K562 (cell line): Measurements from ENCODE around the gene ATP6V1G2.

Experiments used
- AFF1 ChIP-seq, 2 experiments: fragments of 450-650 bp; IDR thresholded peaks; 2 replicates each; pipeline ENCODE4 v1.6.1; 2018; ENCODE audit warnings: mild to moderate bottlenecking in 2 of 2, low read depth in 1 of 2; ENCODE audit not compliant: partially characterized antibody in 2 of 2
- CTCF ChIP-seq, 3 experiments: IDR thresholded peaks in 2 of 3; conservative IDR thresholded peaks in 1 of 3; 2 replicates each; pipeline ENCODE4 v1.5.1; 2011 to 2012; ENCODE audit warnings: low read length in 3 of 3, mild to moderate bottlenecking in 3 of 3, control low read depth in 2 of 3, improper control_type of control experiment in 1 of 3, inconsistent platforms in 1 of 3, low read depth in 1 of 3, mixed read lengths in 1 of 3, moderate library complexity in 1 of 3; ENCODE audit not compliant: insufficient read depth in 2 of 3
- FOXO4 ChIP-seq: fragments of 450-650 bp; formaldehyde crosslinking; IDR thresholded peaks from 2 replicates; pipeline ENCODE4 v1.4.0; 2020; ENCODE audit warnings: mild to moderate bottlenecking, moderate library complexity
- HNRNPUL1 ChIP-seq: fragments of 200-400 bp; formaldehyde crosslinking; IDR thresholded peaks from 2 replicates; pipeline ENCODE4 v1.6.1; 2017; ENCODE audit warnings: low read length
- JUND ChIP-seq, 2 experiments: IDR thresholded peaks; 2 replicates in 1 of 2; 3 replicates in 1 of 2; pipeline ENCODE4 v1.6.1; 2011; ENCODE audit warnings: borderline replicate concordance in 2 of 2, low read depth in 2 of 2, low read length in 2 of 2, improper control_type of control experiment in 1 of 2, missing biosample characterization in 1 of 2, missing genetic modification characterization in 1 of 2, missing genetic modification reagents in 1 of 2
- POLR2A ChIP-seq: fragments of 450-650 bp; conservative IDR thresholded peaks from 2 replicates; pipeline ENCODE4 v1.6.1; 2016
- POLR2AphosphoS5 ChIP-seq: IDR thresholded peaks from 2 replicates; pipeline ENCODE4 v1.6.1; 2011; ENCODE audit warnings: mild to moderate bottlenecking, low read depth, low read length, moderate library complexity; ENCODE audit not compliant: control insufficient read depth, insufficient read depth
- POU5F1 ChIP-seq: fragments of 150-350 bp; IDR thresholded peaks from 2 replicates; pipeline ENCODE4 v1.6.1; 2014; ENCODE audit warnings: borderline replicate concordance, low read length, low read depth, mild to moderate bottlenecking; ENCODE audit not compliant: partially characterized antibody
- SIN3B ChIP-seq: fragments of 450-650 bp; IDR thresholded peaks from 2 replicates; pipeline ENCODE4 v1.6.1; 2017; ENCODE audit warnings: low read depth, mild to moderate bottlenecking, moderate library complexity
- TRIM28 ChIP-seq: fragments of 450-650 bp; IDR thresholded peaks from 2 replicates; pipeline ENCODE4 v1.6.1; 2017
- ZNF121 ChIP-seq: sonication (generic); formaldehyde crosslinking; conservative IDR thresholded peaks from 2 replicates; pipeline ENCODE4 v1.8.0; 2022; ENCODE audit warnings: missing genetic modification reagents
- ZNF239 ChIP-seq: fragments of 250-450 bp; sonication (Bioruptor Pico); IDR thresholded peaks from 2 replicates; pipeline ENCODE4 v1.4.0; 2020; ENCODE audit warnings: mild to moderate bottlenecking
- ZNF253 ChIP-seq: fragments of 250-450 bp; sonication (Bioruptor Pico); conservative IDR thresholded peaks from 2 replicates; pipeline ENCODE4 v1.6.1; 2021; ENCODE audit warnings: mild to moderate bottlenecking

GRCh38 chr6:31528821-31529328, 17.5 kb downstream of the ATP6V1G2 start, which contains the start of gene MCCD1:
- TF ChIP-seq POU5F1: no peak
- no peak for TF ChIP-seq FOXO4 (CRISPR knock-in tag)
- no peak for TF ChIP-seq AFF1 (IDR thresholded peaks at IDR 0.05; ENCODE audit: low read depth in 1 of 2, partially characterized antibody in 2 of 2)
- no peak for TF ChIP-seq CTCF (IDR thresholded peaks at IDR 0.05 in 2 of 3, conservative IDR thresholded peaks at IDR 0.05 in 1 of 3; ENCODE audit: insufficient read depth in 2 of 3, low read depth in 1 of 3, low read length in 3 of 3)
- TF ChIP-seq SIN3B: no peak
- TF ChIP-seq POLR2A: no peak
- no peak for TF ChIP-seq TRIM28
- no peak for TF ChIP-seq POLR2AphosphoS5
- no peak for TF ChIP-seq ZNF253 (CRISPR knock-in tag)
- no peak for TF ChIP-seq HNRNPUL1
- no peak for TF ChIP-seq ZNF239
- TF ChIP-seq JUND (IDR thresholded peaks at IDR 0.05; ENCODE audit: borderline replicate concordance, low read depth, low read length): no peak
- no peak for TF ChIP-seq JUND (tag; IDR thresholded peaks at IDR 0.05; ENCODE audit: borderline replicate concordance, low read depth, low read length)
- TF ChIP-seq ZNF121 (CRISPR knock-in tag): no peak
